Lower leg skin (tissue), 4 donors: Measurements from ENCODE around the gene APPL2. TPM values are rescaled to one million over a fixed set of nuclear protein-coding genes. Genes with fewer than 3 reads are reported as not detected.

Source experiments
- DNase-seq, 2 donors: peaks; one replicate each; pipeline ENCODE4 v3.0.0-alpha.2; 2019; ENCODE audit warnings: low spot score in 2 of 2
- H3K4me3 ChIP-seq: fragments of 200-600 bp; sonication (generic); 2 replicates; pipeline ENCODE4 v1.5.1; 2017; ENCODE audit warnings: mild to moderate bottlenecking, low read depth; ENCODE audit not compliant: poor library complexity, severe bottlenecking
- POLR2A ChIP-seq, 2 donors: fragments of 450-650 bp; IDR thresholded peaks; one replicate each; pipeline ENCODE4 v1.6.1; 2016 to 2017; ENCODE audit warnings: antibody characterized with exemption in 2 of 2, mild to moderate bottlenecking in 1 of 2, moderate library complexity in 1 of 2
- WGBS, 2 donors: methylation state at CpG; one replicate each; pipeline ENCODE4 v1.1.5; 2018; 5-methylcytosine and 5-hydroxymethylcytosine counted together
- intact Hi-C: fragments of 100-400 bp; cut with DNase I; formaldehyde crosslinking; loops from one replicate; pipeline ENCODE4 v1.15.0; 2023; ENCODE audit warnings: low total_unique reads
- total RNA-seq, 4 donors: library from RNA; depleted of rRNA; stranded (reverse); fragments of >200 nt; gene quantifications; one replicate each; pipeline ENCODE4 v1.1.0, GENCODE V29; 2016
- TF ChIP-seq, protein P1 (sequence below), 3 donors: fragments of 450-650 bp; IDR thresholded peaks; one replicate each; pipeline ENCODE4 v1.5.1; 2016; ENCODE audit warnings: antibody characterized with exemption in 3 of 3, mild to moderate bottlenecking in 3 of 3, moderate library complexity in 2 of 3

Gene APPL2
- total RNA-seq, 4 donors from 2014 or later, result 76.6 to 170 (median 109) TPM

DNA sequence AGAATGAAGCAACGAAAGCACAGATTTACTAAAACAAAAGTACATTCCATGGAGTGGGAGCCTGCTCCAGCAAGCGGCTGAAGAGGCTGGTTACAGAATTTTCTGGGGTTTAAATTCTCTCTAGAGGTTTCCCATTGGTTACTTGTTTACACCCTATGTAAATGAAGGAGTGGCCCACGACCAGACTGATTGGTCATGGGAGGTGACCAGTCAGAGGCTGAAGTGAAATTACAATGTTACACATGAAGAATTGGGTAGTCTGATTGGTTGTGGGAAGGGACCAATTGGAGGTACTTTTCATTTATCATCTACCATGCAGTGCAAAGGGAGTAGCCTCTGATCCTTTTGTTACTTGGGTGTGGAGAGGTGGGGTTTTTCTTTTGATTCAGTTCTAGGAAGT, 36.2 kb upstream of the APPL2 start:
- TF ChIP-seq, protein P1, sequence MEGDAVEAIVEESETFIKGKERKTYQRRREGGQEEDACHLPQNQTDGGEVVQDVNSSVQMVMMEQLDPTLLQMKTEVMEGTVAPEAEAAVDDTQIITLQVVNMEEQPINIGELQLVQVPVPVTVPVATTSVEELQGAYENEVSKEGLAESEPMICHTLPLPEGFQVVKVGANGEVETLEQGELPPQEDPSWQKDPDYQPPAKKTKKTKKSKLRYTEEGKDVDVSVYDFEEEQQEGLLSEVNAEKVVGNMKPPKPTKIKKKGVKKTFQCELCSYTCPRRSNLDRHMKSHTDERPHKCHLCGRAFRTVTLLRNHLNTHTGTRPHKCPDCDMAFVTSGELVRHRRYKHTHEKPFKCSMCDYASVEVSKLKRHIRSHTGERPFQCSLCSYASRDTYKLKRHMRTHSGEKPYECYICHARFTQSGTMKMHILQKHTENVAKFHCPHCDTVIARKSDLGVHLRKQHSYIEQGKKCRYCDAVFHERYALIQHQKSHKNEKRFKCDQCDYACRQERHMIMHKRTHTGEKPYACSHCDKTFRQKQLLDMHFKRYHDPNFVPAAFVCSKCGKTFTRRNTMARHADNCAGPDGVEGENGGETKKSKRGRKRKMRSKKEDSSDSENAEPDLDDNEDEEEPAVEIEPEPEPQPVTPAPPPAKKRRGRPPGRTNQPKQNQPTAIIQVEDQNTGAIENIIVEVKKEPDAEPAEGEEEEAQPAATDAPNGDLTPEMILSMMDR (IDR thresholded peaks at IDR 0.05), result no peak
- no peak for TF ChIP-seq POLR2A (IDR thresholded peaks at IDR 0.05)
- no peak for DNase-seq
- intact Hi-C loops, result no loop called here
- WGBS, 2 donors, result 63 to 67% methylated on average over 3 of the region's 3 CpGs
- H3K4me3 ChIP-seq, result no peak overlapping the region

DNA sequence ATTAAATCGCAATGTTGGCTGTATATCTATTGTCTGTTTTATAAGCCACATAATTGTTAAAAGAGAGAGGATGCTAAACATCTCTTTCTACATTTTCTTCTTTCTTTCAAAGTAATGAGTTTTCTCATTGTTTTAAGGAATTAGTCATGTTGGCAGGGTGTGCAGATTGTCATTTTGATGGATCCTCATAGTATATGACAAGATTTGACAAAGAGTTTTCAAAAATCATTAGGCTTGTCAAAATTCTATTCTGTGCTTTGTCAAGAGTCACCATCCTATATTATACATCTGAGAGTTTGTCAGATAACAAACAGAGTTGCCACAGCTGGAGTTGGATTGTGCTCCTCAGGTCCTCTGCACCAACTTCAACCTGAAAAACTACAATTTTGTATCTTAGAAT, 35.4 kb upstream of the APPL2 start:
- TF ChIP-seq, protein P1 (IDR thresholded peaks at IDR 0.05), result no peak
- TF ChIP-seq POLR2A (IDR thresholded peaks at IDR 0.05), result no peak
- H3K4me3 ChIP-seq, result no peak overlapping the region
- 41 to 50% methylated on average over 1 of the region's 1 CpG for WGBS, 2 donors

DNA sequence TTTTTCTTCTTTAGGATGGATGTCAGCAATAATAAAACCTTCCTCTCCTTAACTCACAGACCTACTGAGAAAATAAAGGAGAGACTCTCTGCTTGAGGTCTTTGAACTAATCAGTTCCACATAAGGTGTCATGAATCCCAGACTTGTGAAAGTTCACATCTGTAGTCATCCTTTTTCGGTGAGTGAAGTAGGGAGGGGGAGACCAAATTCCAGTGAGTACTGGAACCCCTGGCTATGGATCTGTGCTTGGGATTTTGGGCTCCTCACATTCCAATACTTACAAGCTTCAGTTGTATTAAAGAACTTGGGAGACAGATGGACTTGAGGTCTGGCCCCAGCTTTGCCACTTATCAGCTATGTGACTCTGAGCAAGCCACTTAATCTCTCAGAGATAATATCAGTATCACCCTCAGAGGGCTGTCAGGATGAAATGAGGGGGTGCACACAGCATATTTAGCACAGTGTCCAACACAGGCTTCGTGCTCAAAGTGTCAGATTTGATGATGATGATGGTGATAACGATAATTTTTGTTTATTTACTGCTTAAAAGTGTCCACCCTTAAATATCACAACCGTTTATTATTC, 34.8 kb upstream of the APPL2 start:
- 67 to 76% methylated on average over 4 of the region's 4 CpGs for WGBS, 2 donors
- H3K4me3 ChIP-seq, result no peak overlapping the region
- intact Hi-C loops, result no loop called here
- no peak for DNase-seq
- TF ChIP-seq POLR2A (IDR thresholded peaks at IDR 0.05), result no peak
- TF ChIP-seq, protein P1 (IDR thresholded peaks at IDR 0.05), result no peak

More for the DNA sequence above, 35.4 kb upstream of the APPL2 start:
- DNase-seq, result no peak
- intact Hi-C loops, result no loop called here

DNA sequence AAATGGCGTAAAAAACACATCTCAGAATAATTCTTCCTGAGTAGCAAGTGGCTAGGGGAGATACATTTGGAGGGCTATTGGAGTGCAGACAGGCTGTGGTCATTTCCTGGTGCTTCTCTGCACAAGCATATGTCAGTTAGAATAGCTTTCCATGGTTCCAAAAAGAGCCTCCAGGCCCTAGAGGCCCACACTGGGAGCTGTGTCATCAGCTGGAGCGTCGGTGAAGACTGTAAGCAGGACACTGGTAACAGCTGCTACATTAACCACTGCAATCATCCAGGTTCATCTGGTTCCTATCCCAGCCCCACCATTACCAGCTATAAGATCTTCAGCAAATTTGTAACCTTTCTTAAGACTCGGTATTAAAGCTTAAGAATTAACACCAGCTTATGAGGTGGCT, 31.7 kb upstream of the APPL2 start:
- H3K4me3 ChIP-seq, result no peak overlapping the region
- WGBS, 2 donors, result 78 to 89% methylated on average over 4 of the region's 4 CpGs
- intact Hi-C loops, result no loop called here
- TF ChIP-seq, protein P1 (IDR thresholded peaks at IDR 0.05), result no peak
- DNase-seq, result no peak

DNA sequence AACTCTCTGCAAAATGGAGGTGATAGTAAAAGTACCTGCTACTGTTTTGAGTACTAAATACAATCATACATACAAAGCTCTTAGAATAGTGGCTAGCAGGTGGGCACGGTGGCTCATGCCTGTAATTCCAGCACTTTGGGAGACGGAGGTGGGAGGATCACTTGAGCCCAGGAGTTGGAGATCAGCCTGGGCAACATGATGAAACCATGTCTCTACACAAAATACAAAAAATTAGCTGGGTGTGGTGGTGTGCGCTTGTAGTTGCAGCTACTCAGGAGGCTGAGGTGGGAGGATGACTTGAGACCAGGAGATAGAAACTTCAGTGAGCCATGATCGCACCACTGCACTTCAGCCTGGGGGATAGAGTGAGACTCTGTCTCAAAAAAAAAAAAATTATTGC, 28.8 kb upstream of the APPL2 start:
- intact Hi-C loops, result no loop called here
- DNase-seq, result no peak
- TF ChIP-seq, protein P1 (IDR thresholded peaks at IDR 0.05), result no peak
- TF ChIP-seq POLR2A (IDR thresholded peaks at IDR 0.05), result no peak
- 91 to 98% methylated on average over 4 of the region's 4 CpGs for WGBS, 2 donors
- no peak overlapping the region for H3K4me3 ChIP-seq
